ENCODE results near the gene ARID5A.

DNA sequence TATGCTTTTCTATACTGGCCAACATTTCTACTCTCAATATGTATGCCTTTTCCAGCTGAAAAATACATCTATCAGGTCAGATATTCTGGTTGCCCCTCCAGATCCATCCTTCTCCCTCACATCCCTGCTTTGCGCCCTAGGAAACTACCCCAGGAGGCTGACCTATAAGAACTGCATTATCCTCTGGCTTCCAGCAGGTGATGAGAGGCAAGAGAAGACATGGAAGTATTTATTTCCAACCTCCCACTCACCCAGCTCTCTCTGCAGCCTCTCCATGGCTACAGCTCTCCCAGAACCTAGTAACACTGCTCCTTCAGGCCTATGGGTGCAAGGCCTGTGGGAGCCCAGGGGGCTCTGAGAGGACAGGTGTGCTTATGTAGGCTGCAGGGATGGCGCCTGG is 42.9 kb downstream of the ARID5A start:
- TF ChIP-seq, protein P1, sequence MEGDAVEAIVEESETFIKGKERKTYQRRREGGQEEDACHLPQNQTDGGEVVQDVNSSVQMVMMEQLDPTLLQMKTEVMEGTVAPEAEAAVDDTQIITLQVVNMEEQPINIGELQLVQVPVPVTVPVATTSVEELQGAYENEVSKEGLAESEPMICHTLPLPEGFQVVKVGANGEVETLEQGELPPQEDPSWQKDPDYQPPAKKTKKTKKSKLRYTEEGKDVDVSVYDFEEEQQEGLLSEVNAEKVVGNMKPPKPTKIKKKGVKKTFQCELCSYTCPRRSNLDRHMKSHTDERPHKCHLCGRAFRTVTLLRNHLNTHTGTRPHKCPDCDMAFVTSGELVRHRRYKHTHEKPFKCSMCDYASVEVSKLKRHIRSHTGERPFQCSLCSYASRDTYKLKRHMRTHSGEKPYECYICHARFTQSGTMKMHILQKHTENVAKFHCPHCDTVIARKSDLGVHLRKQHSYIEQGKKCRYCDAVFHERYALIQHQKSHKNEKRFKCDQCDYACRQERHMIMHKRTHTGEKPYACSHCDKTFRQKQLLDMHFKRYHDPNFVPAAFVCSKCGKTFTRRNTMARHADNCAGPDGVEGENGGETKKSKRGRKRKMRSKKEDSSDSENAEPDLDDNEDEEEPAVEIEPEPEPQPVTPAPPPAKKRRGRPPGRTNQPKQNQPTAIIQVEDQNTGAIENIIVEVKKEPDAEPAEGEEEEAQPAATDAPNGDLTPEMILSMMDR (IDR thresholded peaks at IDR 0.05) = no peak
- no peak for TF ChIP-seq EZH2 (IDR thresholded peaks at IDR 0.05; ENCODE audit: borderline replicate concordance, insufficient read depth, low read depth, low read length, poor library complexity, severe bottlenecking)

All from B cell (primary cell).